SU-DHL-6 (cell line): ENCODE measurements around the gene OXT.

Experiments
- EZH2phosphoT487 ChIP-seq: fragments of 200-600 bp; sonication (generic), shearing (Covaris generic); conservative IDR thresholded peaks from 2 replicates; pipeline ENCODE4 v1.6.1; 2018; ENCODE audit warnings: mild to moderate bottlenecking, antibody characterized with exemption, low read length, moderate library complexity, mixed read lengths
- TF ChIP-seq, protein P1 (sequence below): fragments of 200-600 bp; sonication (generic); IDR thresholded peaks from one replicate; pipeline ENCODE4 v1.5.1; 2017; ENCODE audit warnings: antibody characterized with exemption, mild to moderate bottlenecking, low read length, moderate library complexity; ENCODE audit not compliant: insufficient read depth, poor library complexity, severe bottlenecking

DNA sequence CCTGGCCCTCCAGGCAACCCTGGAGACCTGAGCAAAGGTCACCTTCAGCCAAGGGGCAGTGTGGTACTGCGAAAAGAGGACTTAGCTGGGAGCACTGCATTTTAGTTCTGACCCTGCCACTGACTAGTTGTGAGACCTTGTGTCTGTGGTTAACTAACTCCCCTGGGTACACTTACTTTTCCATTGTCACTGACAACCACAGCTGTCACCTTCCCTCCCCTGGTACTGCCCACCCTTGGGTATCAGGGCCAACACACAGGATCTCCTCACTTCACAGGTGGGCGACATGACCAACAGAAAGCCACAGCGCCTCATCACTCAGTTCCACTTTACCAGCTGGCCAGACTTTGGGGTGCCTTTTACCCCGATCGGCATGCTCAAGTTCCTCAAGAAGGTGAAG lies 49.6 kb upstream of the OXT start:
- TF ChIP-seq, protein P1, sequence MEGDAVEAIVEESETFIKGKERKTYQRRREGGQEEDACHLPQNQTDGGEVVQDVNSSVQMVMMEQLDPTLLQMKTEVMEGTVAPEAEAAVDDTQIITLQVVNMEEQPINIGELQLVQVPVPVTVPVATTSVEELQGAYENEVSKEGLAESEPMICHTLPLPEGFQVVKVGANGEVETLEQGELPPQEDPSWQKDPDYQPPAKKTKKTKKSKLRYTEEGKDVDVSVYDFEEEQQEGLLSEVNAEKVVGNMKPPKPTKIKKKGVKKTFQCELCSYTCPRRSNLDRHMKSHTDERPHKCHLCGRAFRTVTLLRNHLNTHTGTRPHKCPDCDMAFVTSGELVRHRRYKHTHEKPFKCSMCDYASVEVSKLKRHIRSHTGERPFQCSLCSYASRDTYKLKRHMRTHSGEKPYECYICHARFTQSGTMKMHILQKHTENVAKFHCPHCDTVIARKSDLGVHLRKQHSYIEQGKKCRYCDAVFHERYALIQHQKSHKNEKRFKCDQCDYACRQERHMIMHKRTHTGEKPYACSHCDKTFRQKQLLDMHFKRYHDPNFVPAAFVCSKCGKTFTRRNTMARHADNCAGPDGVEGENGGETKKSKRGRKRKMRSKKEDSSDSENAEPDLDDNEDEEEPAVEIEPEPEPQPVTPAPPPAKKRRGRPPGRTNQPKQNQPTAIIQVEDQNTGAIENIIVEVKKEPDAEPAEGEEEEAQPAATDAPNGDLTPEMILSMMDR: no peak
- TF ChIP-seq EZH2phosphoT487: no peak
